Fibroblast of lung (primary cell): Measurements from ENCODE around the gene OR10A2. TPM values are rescaled to one million over a fixed set of nuclear protein-coding genes. Genes with fewer than 3 reads are reported as not detected.
"Not testable (repeated sequence)": the region's sequence is repeated elsewhere in the genome, so short reads cannot be mapped to it uniquely, and the experiment has no call there.

ENCODE experiments used
- DNase-seq, 2 donors: peaks; one replicate each; pipeline versions ENCODE4 v3.0.0 to v3.0.0-alpha.2; 2010; ENCODE audit warnings: low read depth in 2 of 2
- H2AFZ ChIP-seq: 2 replicates; pipeline ENCODE4 v1.5.1; 2012; ENCODE audit warnings: low read length, control low read depth, inconsistent platforms
- H3K27ac ChIP-seq: 2 replicates; pipeline ENCODE4 v1.5.1; 2011; ENCODE audit warnings: low read length, control low read depth; ENCODE audit not compliant: insufficient read depth
- H3K27me3 ChIP-seq: 2 replicates; pipeline ENCODE4 v1.5.1; 2011; ENCODE audit warnings: mild to moderate bottlenecking, low read length; ENCODE audit not compliant: control insufficient read depth, insufficient read depth
- H3K36me3 ChIP-seq: 2 replicates; pipeline ENCODE4 v1.5.1; 2011; ENCODE audit warnings: low read length; ENCODE audit not compliant: control insufficient read depth, insufficient read depth
- H3K4me1 ChIP-seq: 2 replicates; pipeline ENCODE4 v1.5.1; 2011; ENCODE audit warnings: low read length; ENCODE audit not compliant: control insufficient read depth, insufficient read depth; ENCODE audit errors: extremely low read depth
- H3K4me2 ChIP-seq: 2 replicates; pipeline ENCODE4 v1.5.1; 2011; ENCODE audit warnings: low read length, control low read depth; ENCODE audit not compliant: insufficient read depth; ENCODE audit errors: extremely low read depth
- H3K4me3 ChIP-seq, 4 experiments: fragments of 200-600 bp in 1 of 4; sonication (generic) in 1 of 4; replicated peaks in 1 of 4; 2 replicates each; pipeline ENCODE4 v1.5.1; 2011 to 2016; ENCODE audit warnings: low read length in 4 of 4, low read depth in 3 of 4, mild to moderate bottlenecking in 3 of 4, control low read depth in 2 of 4, inconsistent platforms in 1 of 4, mixed read lengths in 1 of 4; ENCODE audit not compliant: insufficient read depth in 1 of 4; ENCODE audit errors: control extremely low read depth in 1 of 4
- H3K79me2 ChIP-seq: 2 replicates; pipeline ENCODE4 v1.5.1; 2012; ENCODE audit warnings: mild to moderate bottlenecking, low read length, inconsistent platforms; ENCODE audit not compliant: control insufficient read depth, insufficient read depth
- H3K9ac ChIP-seq: 2 replicates; pipeline ENCODE4 v1.5.1; 2011; ENCODE audit warnings: mild to moderate bottlenecking, low read length, control low read depth; ENCODE audit not compliant: insufficient read depth
- H3K9me3 ChIP-seq: 2 replicates; pipeline ENCODE4 v1.5.1; 2012; ENCODE audit warnings: low read depth, low read length; ENCODE audit not compliant: control insufficient read depth, insufficient read depth
- H4K20me1 ChIP-seq: 2 replicates; pipeline ENCODE4 v1.5.1; 2011; ENCODE audit warnings: low read length; ENCODE audit not compliant: control insufficient read depth, insufficient read depth; ENCODE audit errors: extremely low read depth
- EZH2 ChIP-seq: IDR thresholded peaks from 2 replicates; pipeline ENCODE4 v1.5.1; 2012; ENCODE audit warnings: low read length, control low read depth, mild to moderate bottlenecking; ENCODE audit errors: missing control alignments
- polyA plus RNA-seq, 2 donors: library from polyadenylated mRNA; depleted of rRNA in 1 of 2; stranded (reverse) in 1 of 2; unstranded in 1 of 2; fragments of >200 nt; gene quantifications; 2 replicates each; pipeline ENCODE4 v1.2.1, GENCODE V29; 2011 to 2012; ENCODE audit warnings: missing spikeins in 1 of 2
- total RNA-seq: library from RNA; depleted of rRNA; stranded (reverse); fragments of >200 nt; gene quantifications from 2 replicates; pipeline ENCODE4 v1.2.1, GENCODE V29; 2014
- TF ChIP-seq, protein P1 (sequence below), 2 donors: IDR thresholded peaks in 1 of 2; conservative IDR thresholded peaks in 1 of 2; 1 replicate in 1 of 2; 2 replicates in 1 of 2; pipeline ENCODE4 v1.5.1; 2011 to 2012; ENCODE audit warnings: low read length in 2 of 2, control low read depth in 1 of 2, inconsistent platforms in 1 of 2, low read depth in 1 of 2, mild to moderate bottlenecking in 1 of 2

OR10A2 gene
- total and polyA plus RNA-seq, 2 donors (not counting 1 experiment from before 2014, with no cell fraction given), result not detected

GRCh38 chr11:6845383-6845782 lies 17.5 kb upstream of the OR10A2 start, which contains the start of gene OR10A5:
Gene OR10A5 (plus strand): TSS chr11:6845683. CDS start chr11:6845683, 0 bp downstream.
- DNase-seq, result no peak
- TF ChIP-seq, protein P1, sequence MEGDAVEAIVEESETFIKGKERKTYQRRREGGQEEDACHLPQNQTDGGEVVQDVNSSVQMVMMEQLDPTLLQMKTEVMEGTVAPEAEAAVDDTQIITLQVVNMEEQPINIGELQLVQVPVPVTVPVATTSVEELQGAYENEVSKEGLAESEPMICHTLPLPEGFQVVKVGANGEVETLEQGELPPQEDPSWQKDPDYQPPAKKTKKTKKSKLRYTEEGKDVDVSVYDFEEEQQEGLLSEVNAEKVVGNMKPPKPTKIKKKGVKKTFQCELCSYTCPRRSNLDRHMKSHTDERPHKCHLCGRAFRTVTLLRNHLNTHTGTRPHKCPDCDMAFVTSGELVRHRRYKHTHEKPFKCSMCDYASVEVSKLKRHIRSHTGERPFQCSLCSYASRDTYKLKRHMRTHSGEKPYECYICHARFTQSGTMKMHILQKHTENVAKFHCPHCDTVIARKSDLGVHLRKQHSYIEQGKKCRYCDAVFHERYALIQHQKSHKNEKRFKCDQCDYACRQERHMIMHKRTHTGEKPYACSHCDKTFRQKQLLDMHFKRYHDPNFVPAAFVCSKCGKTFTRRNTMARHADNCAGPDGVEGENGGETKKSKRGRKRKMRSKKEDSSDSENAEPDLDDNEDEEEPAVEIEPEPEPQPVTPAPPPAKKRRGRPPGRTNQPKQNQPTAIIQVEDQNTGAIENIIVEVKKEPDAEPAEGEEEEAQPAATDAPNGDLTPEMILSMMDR (conservative IDR thresholded peaks at IDR 0.05 in 1 of 2, IDR thresholded peaks at IDR 0.05 in 1 of 2; ENCODE audit: low read depth in 1 of 2, low read length in 2 of 2), result no peak
- TF ChIP-seq EZH2, result no peak
- no peaks in the 10 kb centered on the region for H3K9me3 ChIP-seq
- no peaks in the 10 kb centered on the region for H3K27me3 ChIP-seq
- H3K9ac ChIP-seq, result no peak within 1 kb of the TSS
- H3K79me2 ChIP-seq, result no peaks in the 10 kb centered on the region
- no peak within 1 kb of the TSS for H3K4me3 ChIP-seq
- no peaks in the 10 kb centered on the region for H3K4me1 ChIP-seq
- no peaks in the 10 kb centered on the region for H3K36me3 ChIP-seq
- no peak within 1 kb of the TSS for H2AFZ ChIP-seq
- H4K20me1 ChIP-seq, result no peaks in the 10 kb centered on the region
- no peak within 1 kb of the TSS for H3K27ac ChIP-seq
- H3K4me2 ChIP-seq, result no peak within 1 kb of the TSS

GRCh38 chr11:6850526-6850925 lies 12.3 kb upstream of the OR10A2 start:
- Histone ChIP-seq H3K9me3 (no peaks in the 10 kb centered on the region), H3K36me3 (no peaks in the 10 kb centered on the region), H4K20me1 (no peaks in the 10 kb centered on the region), H3K4me1 (no peaks in the 10 kb centered on the region), H3K27me3 (no peaks in the 10 kb centered on the region), H3K4me3 (no peak overlapping the region), H3K4me2 (no peak overlapping the region), H2AFZ (no peak overlapping the region), H3K9ac (no peak overlapping the region), H3K27ac (no peak overlapping the region), H3K79me2 (no peaks in the 10 kb centered on the region)
- TF ChIP-seq EZH2, result no peak
- TF ChIP-seq, protein P1 (conservative IDR thresholded peaks at IDR 0.05 in 1 of 2, IDR thresholded peaks at IDR 0.05 in 1 of 2; ENCODE audit: low read depth in 1 of 2, low read length in 2 of 2), result no peak
- no peak for DNase-seq

DNA sequence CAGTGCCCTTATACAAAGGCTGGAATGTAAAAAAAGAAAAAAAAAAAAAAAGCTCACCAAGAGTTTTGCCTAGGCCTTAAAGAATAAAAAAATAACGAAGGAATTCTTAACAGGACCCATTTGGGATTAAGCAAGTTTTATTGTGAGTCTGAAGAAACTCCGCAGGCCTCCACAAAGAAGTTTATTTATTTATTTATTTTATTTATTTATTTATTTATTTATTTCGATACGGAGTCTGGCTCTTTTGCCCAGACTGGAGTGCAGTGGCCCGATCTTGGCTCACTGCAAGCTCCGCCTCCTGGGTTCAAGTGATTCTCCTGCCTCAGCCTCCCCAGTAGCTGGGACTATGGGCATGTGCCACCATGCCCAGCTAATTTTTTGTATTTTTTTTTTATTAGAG lies 8.1 kb upstream of the OR10A2 start:
- not testable (repeated sequence) for H3K27ac ChIP-seq, H3K36me3 ChIP-seq, H3K9ac ChIP-seq, H3K9me3 ChIP-seq, H2AFZ ChIP-seq, H3K27me3 ChIP-seq, H3K4me1 ChIP-seq, H3K4me3 ChIP-seq, H4K20me1 ChIP-seq, H3K79me2 ChIP-seq, DNase-seq, H3K4me2 ChIP-seq
